HepG2 (cell line): ENCODE data around the gene SHISA6. TPM values are rescaled to one million over a fixed set of nuclear protein-coding genes. Genes with fewer than 3 reads are reported as not detected.

ENCODE experiments used
- ATAC-seq: fragments of 200-7000 bp; cut with Tn5 transposase; 3 replicates; pipeline ENCODE4 v1.9.1; 2020; ENCODE audit warnings: mild to moderate bottlenecking, moderate library complexity
- BruUV-seq: library from RNA; stranded (reverse); fragments of 400-500 nt; replicated peaks from 2 replicates; lab custom pipeline; 2021; lab: Mats Ljungman, UMichigan
- CTCF ChIA-PET: fragments of 300-600 bp; formaldehyde crosslinking; extraction: SDS; loops from one replicate; lab custom pipeline; 2021; ENCODE audit warnings: low total read pairs, inconsistent platforms, low intra/inter-chr PET ratio; lab: Yijun Ruan, JAX
- POLR2A ChIA-PET: fragments of 350-600 bp; sonication (Branson Sonifier 250); formaldehyde crosslinking; loops from one replicate; lab custom pipeline; 2020; ENCODE audit warnings: antibody characterized with exemption, inconsistent platforms; lab: Yijun Ruan, JAX
- DNase-seq: peaks from one replicate; pipeline ENCODE4 v3.0.0-alpha.2; 2015; ENCODE audit warnings: low spot score
- FAIRE-seq: peaks from 3 replicates; lab custom pipeline; 2011; peaks lifted over from hg19 to GRCh38; lab: Jason Lieb, UNC
- H2AFZ ChIP-seq: one replicate; pipeline ENCODE4 v1.6.1; 2011; ENCODE audit warnings: low read length, inconsistent platforms
- H3K27ac ChIP-seq: fragments of 300-600 bp; 3 replicates; pipeline ENCODE4 v1.8.0; 2011; ENCODE audit warnings: mixed run types, mild to moderate bottlenecking, mixed read lengths, low read length, inconsistent platforms; ENCODE audit not compliant: insufficient read depth; ENCODE audit errors: extremely low read length
- H3K27me3 ChIP-seq, 2 experiments: fragments of 200-600 bp in 1 of 2; 2 replicates in 1 of 2; 3 replicates in 1 of 2; pipeline versions ENCODE4 v1.6.0 to v1.8.0; 2011; ENCODE audit warnings: low read length in 2 of 2, mild to moderate bottlenecking in 2 of 2, moderate library complexity in 2 of 2, inconsistent platforms in 1 of 2; ENCODE audit not compliant: insufficient read depth in 2 of 2, control insufficient read depth in 1 of 2
- H3K36me3 ChIP-seq, 2 experiments: fragments of 200-600 bp in 1 of 2; replicated peaks in 1 of 2; 2 replicates in 1 of 2; 3 replicates in 1 of 2; pipeline versions ENCODE4 v1.5.1 to v1.8.0; 2011; ENCODE audit warnings: low read length in 2 of 2, inconsistent platforms in 1 of 2; ENCODE audit not compliant: insufficient read depth in 2 of 2, control insufficient read depth in 1 of 2
- H3K4me1 ChIP-seq: 2 replicates; pipeline ENCODE4 v1.5.1; 2012; ENCODE audit warnings: low read length, inconsistent platforms; ENCODE audit not compliant: insufficient read depth
- H3K4me2 ChIP-seq: 2 replicates; pipeline ENCODE4 v1.6.0; 2011; ENCODE audit warnings: low read depth, low read length, inconsistent platforms
- H3K4me3 ChIP-seq, 3 experiments: fragments of 200-600 bp in 1 of 3; sonication (generic), shearing (Covaris generic) in 1 of 3; replicated peaks in 1 of 3; 2 replicates each; pipeline ENCODE4 v1.5.1; 2011 to 2016; ENCODE audit warnings: low read length in 3 of 3, inconsistent platforms in 2 of 3, low read depth in 2 of 3, mild to moderate bottlenecking in 2 of 3, control low read depth in 1 of 3, mixed read lengths in 1 of 3; ENCODE audit not compliant: insufficient read depth in 1 of 3
- H3K79me2 ChIP-seq: one replicate; pipeline ENCODE4 v1.6.1; 2011; ENCODE audit warnings: low read length, inconsistent platforms; ENCODE audit not compliant: insufficient read depth
- H3K9ac ChIP-seq: 2 replicates; pipeline ENCODE4 v1.6.0; 2011; ENCODE audit warnings: mild to moderate bottlenecking, low read depth, low read length, inconsistent platforms; ENCODE audit not compliant: insufficient read depth
- H3K9me3 ChIP-seq: 2 replicates; pipeline ENCODE4 v1.5.1; 2012; ENCODE audit warnings: mild to moderate bottlenecking, low read length
- H4K20me1 ChIP-seq: 2 replicates; pipeline ENCODE4 v1.6.0; 2011; ENCODE audit warnings: inconsistent platforms, mild to moderate bottlenecking, low read length, moderate library complexity; ENCODE audit not compliant: insufficient read depth
- NFE2L2 ChIP-seq: fragments of 150-350 bp; IDR thresholded peaks from 2 replicates; pipeline ENCODE4 v1.6.1; 2014; ENCODE audit warnings: low read length
- ZNF605 ChIP-seq: sonication (generic); formaldehyde crosslinking; IDR thresholded peaks from 2 replicates; pipeline ENCODE4 v1.8.0; 2022; ENCODE audit warnings: mild to moderate bottlenecking, missing genetic modification reagents
- ZNF615 ChIP-seq: sonication (generic); formaldehyde crosslinking; IDR thresholded peaks from 2 replicates; pipeline ENCODE4 v1.5.0; 2020; ENCODE audit warnings: mild to moderate bottlenecking, missing genetic modification reagents, borderline replicate concordance
- ZNF75D ChIP-seq: sonication (generic); formaldehyde crosslinking; IDR thresholded peaks from 2 replicates; pipeline ENCODE4 v1.8.1; 2023; ENCODE audit warnings: missing genetic modification reagents, mild to moderate bottlenecking, borderline replicate concordance
- WGBS: methylation state at CpG from one replicate; pipeline ENCODE4 v1.1.6; 2017; ENCODE audit warnings: low lambda C conversion rate; 5-methylcytosine and 5-hydroxymethylcytosine counted together
- in situ Hi-C: cut with HindIII; loops from 2 replicates; pipeline ENCODE4 v1.10.0; 2017; ENCODE audit warnings: low pct_unique_long_range_greater_than_20kb; ENCODE audit not compliant: extremely low pct_ligation_motif_present
- intact Hi-C: fragments of 100-400 bp; cut with micrococcal nuclease; formaldehyde crosslinking; loops from one replicate; pipeline ENCODE4 v1.10.0; 2022; ENCODE audit not compliant: unreplicated experiment
- polyA plus RNA-seq, 8 experiments: library from polyadenylated mRNA; depleted of rRNA in 3 of 8; stranded (reverse) in 7 of 8; unstranded in 1 of 8; fragments of >200 nt; fragmentation: Illumina TruSeq in 4 of 8; extraction: Trizol in 4 of 8; gene quantifications; 2 replicates each; pipeline versions ENCODE4 v1.2.1 to v1.2.3, GENCODE V29; 2011 to 2016; ENCODE audit warnings: low read depth in 4 of 8, missing spikeins in 1 of 8, mixed read lengths in 1 of 8; ENCODE audit not compliant: insufficient read depth in 1 of 8
- total RNA-seq, 5 experiments: library from RNA; depleted of rRNA; stranded (reverse); fragments of >200 nt; fragmentation: Illumina TruSeq; extraction: Trizol; gene quantifications; 2 replicates each; pipeline ENCODE4 v1.2.3, GENCODE V29; 2016; ENCODE audit warnings: low read depth in 1 of 5

SHISA6 gene
- total and polyA plus RNA-seq, 2 of the 13 experiments (the other 11 are each of a cell fraction or from before 2014, with no cell fraction given): not detected

GRCh38 chr17:11245791-11246190 lies 4.8 kb downstream of the SHISA6 start:
- Histone ChIP-seq H3K79me2 (no peaks in the 10 kb centered on the region), H3K4me1 (no peaks in the 10 kb centered on the region), H3K36me3 (no peaks in the 10 kb centered on the region), H3K9me3 (no peaks in the 10 kb centered on the region), H4K20me1 (no peaks in the 10 kb centered on the region), H3K27ac (no peak overlapping the region), H2AFZ (no peak overlapping the region), H3K9ac (no peak overlapping the region), H3K4me2 (no peak overlapping the region), H3K4me3 (no peak overlapping the region), H3K27me3 (peaks cover 0 to 13% of the 10 kb centered on the region in 2 experiments; a peak in 2 of 5 replicates)
- TF ChIP-seq NFE2L2 (peak; percentile 18; the same call in 1 of the 2 replicates), ZNF605 (CRISPR knock-in tag) (no peak)
- POLR2A ChIA-PET: no interaction called here
- WGBS: 3% methylated on average over 3 of the region's 3 CpGs
- CTCF ChIA-PET: no interaction called here
- DNase-seq (no peak), FAIRE-seq (no peak), ATAC-seq (no peak)
- BruUV-seq: no TSS peak
- in situ Hi-C loops (no loop called here), intact Hi-C loops (no loop called here)

GRCh38 chr17:11250161-11250560 lies 9.1 kb downstream of the SHISA6 start:
- CTCF ChIA-PET: no interaction called here
- Histone ChIP-seq H4K20me1 (no peaks in the 10 kb centered on the region), H3K27ac (no peak overlapping the region), H3K4me2 (no peak overlapping the region), H3K9ac (no peak overlapping the region)
- in situ Hi-C loops: no loop called here
- BruUV-seq: no TSS peak
- DNase-seq: no peak
- TF ChIP-seq ZNF615 (CRISPR knock-in tag) (no peak), ZNF75D (CRISPR knock-in tag) (no peak)
- TF ChIP-seq, all 625 proteins: peak for 0
- WGBS: 32% methylated on average over 7 of the region's 7 CpGs
- H3K4me1 ChIP-seq: no peaks in the 10 kb centered on the region
- intact Hi-C loops: no loop called here
- FAIRE-seq (no peak), ATAC-seq (no peak)
- H3K79me2 ChIP-seq: no peaks in the 10 kb centered on the region
- H3K36me3 ChIP-seq: no peaks in the 10 kb centered on the region
- H2AFZ ChIP-seq: no peak overlapping the region
- peaks cover 0 to 18% of the 10 kb centered on the region in 2 experiments; a peak in 2 of 5 replicates for H3K27me3 ChIP-seq
- POLR2A ChIA-PET: no interaction called here
- H3K4me3 ChIP-seq: no peak overlapping the region
- H3K9me3 ChIP-seq: no peaks in the 10 kb centered on the region
